Neural crest cell (in vitro differentiated cells): ENCODE data around the gene PNMA8A. TPM values are rescaled to one million over a fixed set of nuclear protein-coding genes. Genes with fewer than 3 reads are reported as not detected.

Source experiments
- DNase-seq: peaks from one replicate; pipeline ENCODE4 v3.0.0; 2021; ENCODE audit warnings: low read depth, mixed read lengths, low spot score
- H3K27ac Mint-ChIP-seq: one replicate; pipeline ENCODE4 v1.8.0; 2021; ENCODE audit warnings: mild to moderate bottlenecking, mixed read lengths; ENCODE audit not compliant: unreplicated experiment
- H3K27me3 Mint-ChIP-seq: 2 replicates; pipeline ENCODE4 v1.8.0; 2021; ENCODE audit warnings: low read depth, mild to moderate bottlenecking, mixed read lengths
- H3K36me3 Mint-ChIP-seq: 2 replicates; pipeline ENCODE4 v1.8.0; 2021; ENCODE audit warnings: low read depth, mild to moderate bottlenecking, mixed read lengths
- H3K4me1 Mint-ChIP-seq: 2 replicates; pipeline ENCODE4 v1.8.0; 2021; ENCODE audit warnings: mixed read lengths
- H3K4me3 Mint-ChIP-seq: one replicate; pipeline ENCODE4 v1.8.0; 2021; ENCODE audit warnings: mild to moderate bottlenecking, mixed read lengths
- H3K9me3 Mint-ChIP-seq: 2 replicates; pipeline ENCODE4 v1.8.0; 2021; ENCODE audit warnings: mixed read lengths
- CTCF ChIP-seq: fragments of 200-600 bp; sonication (generic); conservative IDR thresholded peaks from 2 replicates; pipeline ENCODE4 v1.5.0; 2021; ENCODE audit warnings: antibody characterized with exemption, mild to moderate bottlenecking
- total RNA-seq: library from RNA; stranded (reverse); gene quantifications from 2 replicates; pipeline ENCODE4 v1.2.1, GENCODE V29; 2021

PNMA8A gene
- total RNA-seq, 1 donor from 2014 or later, result 28.4 TPM

DNA sequence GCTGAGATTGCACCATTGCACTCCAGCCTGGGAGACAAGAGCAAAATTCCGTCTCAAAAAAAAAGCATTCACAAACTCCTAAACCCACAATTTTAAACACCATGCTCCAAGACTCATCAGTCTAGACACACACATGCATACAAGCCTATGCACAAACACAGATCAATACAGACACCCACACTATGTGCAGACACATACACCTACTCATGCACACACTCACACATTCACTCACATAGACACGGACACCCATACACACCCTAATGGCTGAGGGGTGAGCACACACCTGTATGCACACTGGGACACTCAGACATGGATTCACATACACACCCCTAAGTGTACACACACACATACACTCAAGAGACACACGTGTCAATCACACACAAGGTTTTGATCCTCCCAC, 15.0 kb upstream of the PNMA8A start:
- H3K27me3 Mint-ChIP-seq, result peaks cover 27% of the 10 kb centered on the region

GRCh38 chr19:46484656-46485055, 13.3 kb upstream of the PNMA8A start:
- TF ChIP-seq CTCF, result no peak
- Mint-ChIP-seq H3K9me3 (no peaks in the 10 kb centered on the region), H3K4me1 (peaks cover 53% of the 10 kb centered on the region), H3K27ac (no peak overlapping the region), H3K36me3 (no peaks in the 10 kb centered on the region), H3K4me3 (no peak overlapping the region), H3K27me3 (peaks cover 24% of the 10 kb centered on the region)
- no peak for DNase-seq

More for the DNA sequence above, 15.0 kb upstream of the PNMA8A start:
- TF ChIP-seq CTCF, result no peak
- H3K27ac Mint-ChIP-seq, result no peak overlapping the region
- H3K4me1 Mint-ChIP-seq, result peaks cover 41% of the 10 kb centered on the region
- no peak for DNase-seq
- no peak overlapping the region for H3K4me3 Mint-ChIP-seq
- no peaks in the 10 kb centered on the region for H3K9me3 Mint-ChIP-seq
- no peaks in the 10 kb centered on the region for H3K36me3 Mint-ChIP-seq

DNA sequence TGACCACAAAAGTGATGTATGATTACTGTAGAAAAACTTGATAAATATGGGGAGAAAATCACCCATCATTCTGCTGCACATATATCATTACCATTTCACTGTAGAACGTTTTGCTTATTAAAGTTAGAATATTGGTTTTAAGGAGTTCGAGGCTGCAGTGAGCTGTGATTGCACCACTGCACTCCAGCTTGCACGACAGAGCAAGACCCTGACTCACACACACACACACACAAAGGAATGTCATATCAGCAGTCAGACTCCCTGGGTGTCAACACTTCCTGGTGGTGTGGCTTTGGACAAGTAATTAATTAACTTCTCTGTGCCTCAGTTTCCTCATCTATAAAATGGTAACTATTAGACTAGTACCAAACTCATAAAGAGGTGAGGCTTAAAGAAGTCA, 11.3 kb upstream of the PNMA8A start:
- Mint-ChIP-seq H3K4me1 (peaks cover 54% of the 10 kb centered on the region), H3K27me3 (peaks cover 7% of the 10 kb centered on the region), H3K36me3 (no peaks in the 10 kb centered on the region), H3K9me3 (no peaks in the 10 kb centered on the region), H3K27ac (peak overlapping the region; percentile 43), H3K4me3 (no peak overlapping the region)
- no peak for TF ChIP-seq CTCF
- no peak for DNase-seq

- peaks cover 47% of the 10 kb centered on the region for H3K4me1 Mint-ChIP-seq
- no peak overlapping the region for H3K4me3 Mint-ChIP-seq
- no peaks in the 10 kb centered on the region for H3K9me3 Mint-ChIP-seq
- no peak for DNase-seq
- H3K36me3 Mint-ChIP-seq, result no peaks in the 10 kb centered on the region
- H3K27me3 Mint-ChIP-seq, result peaks cover 2% of the 10 kb centered on the region
- no peak overlapping the region for H3K27ac Mint-ChIP-seq
- no peak for TF ChIP-seq CTCF
Measured at GRCh38 chr19:46481947-46482346, 10.6 kb upstream of the PNMA8A start.

DNA sequence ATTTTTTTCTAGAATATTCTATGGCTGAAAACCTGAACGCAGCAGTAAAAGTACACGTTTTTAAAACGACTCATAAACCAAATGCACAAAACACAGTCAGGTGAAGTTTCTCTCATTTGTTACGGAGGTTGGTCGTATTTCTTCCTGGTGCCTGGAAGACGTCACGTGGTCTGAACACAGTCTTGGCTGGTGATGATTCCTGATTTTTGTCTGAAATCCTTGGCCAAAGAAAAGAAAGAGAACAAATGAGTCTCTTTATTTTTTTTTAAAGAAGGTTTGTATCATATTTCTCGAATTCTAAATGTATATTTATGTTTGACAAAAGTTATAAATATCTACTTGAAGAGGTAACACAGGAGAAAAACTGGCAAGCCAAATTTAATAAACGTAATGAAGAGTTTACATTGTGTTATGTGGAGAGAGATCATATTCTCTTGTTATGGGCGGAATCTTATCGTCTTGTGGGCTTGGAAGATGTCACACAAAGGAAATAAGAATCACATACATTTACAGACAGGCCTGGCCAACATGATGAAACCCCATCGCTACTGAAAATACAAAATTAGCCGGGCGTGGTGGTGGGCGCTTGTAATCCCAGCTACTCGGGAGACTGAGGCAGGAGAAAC, 10.0 kb upstream of the PNMA8A start:
- H3K4me1 Mint-ChIP-seq, result peaks cover 44% of the 10 kb centered on the region
- H3K9me3 Mint-ChIP-seq, result no peaks in the 10 kb centered on the region
- H3K4me3 Mint-ChIP-seq, result no peak overlapping the region
- no peak for DNase-seq
- no peaks in the 10 kb centered on the region for H3K36me3 Mint-ChIP-seq
- no peaks in the 10 kb centered on the region for H3K27me3 Mint-ChIP-seq
- H3K27ac Mint-ChIP-seq, result no peak overlapping the region
- TF ChIP-seq CTCF, result no peak
